IMR-90 (cell line): ENCODE results near the gene SH2D6. TPM values are rescaled to one million over a fixed set of nuclear protein-coding genes. Genes with fewer than 3 reads are reported as not detected.

Experiments
- ATAC-seq: fragments of 200-7000 bp; cut with Tn5 transposase; 2 replicates; pipeline ENCODE4 v1.9.1; 2020; ENCODE audit warnings: low read depth, mild to moderate bottlenecking, moderate library complexity
- BruUV-seq: library from RNA; stranded (reverse); fragments of 400-500 nt; replicated peaks from 2 replicates; lab custom pipeline; 2021; lab: Mats Ljungman, UMichigan
- CTCF ChIA-PET: fragments of 300-600 bp; formaldehyde crosslinking; extraction: SDS; loops from one replicate; lab custom pipeline; 2021; ENCODE audit warnings: antibody characterized with exemption; lab: Yijun Ruan, JAX
- POLR2A ChIA-PET: fragments of 300-600 bp; sonication (Branson Sonifier 250); formaldehyde crosslinking; loops from one replicate; lab custom pipeline; 2022; ENCODE audit warnings: antibody characterized with exemption; ENCODE audit not compliant: unreplicated experiment; lab: Charles Lee
- DNase-seq: peaks from one replicate; pipeline ENCODE4 v3.0.0; 2013
- H2AFZ ChIP-seq: replicated peaks from 2 replicates; pipeline ENCODE3; 2013; ENCODE audit warnings: low read length, mild to moderate bottlenecking; ENCODE audit not compliant: poor library complexity
- H2AK5ac ChIP-seq: 2 replicates; pipeline ENCODE4 v1.6.1; 2013; ENCODE audit warnings: low read depth, low read length, inconsistent platforms
- H2AK9ac ChIP-seq: replicated peaks from 2 replicates; pipeline ENCODE3; 2013; ENCODE audit warnings: mild to moderate bottlenecking, low read depth, low read length, moderate library complexity; ENCODE audit not compliant: poor library complexity
- H2BK120ac ChIP-seq: 2 replicates; pipeline ENCODE4 v1.6.1; 2013; ENCODE audit warnings: low read depth, low read length, inconsistent platforms
- H2BK15ac ChIP-seq: 3 replicates; pipeline ENCODE4 v1.6.1; 2013; ENCODE audit warnings: low read depth, low read length, inconsistent platforms
- H2BK20ac ChIP-seq: 2 replicates; pipeline ENCODE4 v1.6.1; 2013; ENCODE audit warnings: low read depth, mild to moderate bottlenecking, inconsistent platforms, low read length, moderate library complexity
- H2BK5ac ChIP-seq: 2 replicates; pipeline ENCODE4 v1.6.1; 2013; ENCODE audit warnings: mild to moderate bottlenecking, low read depth, low read length, inconsistent platforms; ENCODE audit not compliant: poor library complexity, severe bottlenecking
- H3K14ac ChIP-seq: replicated peaks from 2 replicates; pipeline ENCODE4 v1.6.1; 2013; ENCODE audit warnings: low read depth, low read length, inconsistent platforms
- H3K18ac ChIP-seq: 2 replicates; pipeline ENCODE4 v1.6.1; 2013; ENCODE audit warnings: low read depth, low read length, control low read depth
- H3K23ac ChIP-seq: 2 replicates; pipeline ENCODE4 v1.6.1; 2013; ENCODE audit warnings: low read depth, low read length, inconsistent platforms
- H3K27ac ChIP-seq: 2 replicates; pipeline ENCODE4 v1.5.1; 2013; ENCODE audit warnings: mild to moderate bottlenecking, control low read depth, low read length; ENCODE audit not compliant: insufficient read depth
- H3K27me3 ChIP-seq: 2 replicates; pipeline ENCODE4 v1.6.1; 2013; ENCODE audit warnings: low read length; ENCODE audit not compliant: control insufficient read depth, insufficient read depth
- H3K36me3 ChIP-seq: 2 replicates; pipeline ENCODE4 v1.6.1; 2013; ENCODE audit warnings: low read length, mixed read lengths; ENCODE audit not compliant: control insufficient read depth, insufficient read depth
- H3K4ac ChIP-seq: 2 replicates; pipeline ENCODE4 v1.6.1; 2013; ENCODE audit warnings: low read depth, low read length, inconsistent platforms
- H3K4me1 ChIP-seq: 2 replicates; pipeline ENCODE4 v1.6.1; 2013; ENCODE audit warnings: low read length, mixed read lengths; ENCODE audit not compliant: control insufficient read depth, insufficient read depth
- H3K4me2 ChIP-seq: 2 replicates; pipeline ENCODE4 v1.6.1; 2013; ENCODE audit warnings: low read depth, mild to moderate bottlenecking, control low read depth, low read length, moderate library complexity
- H3K4me3 ChIP-seq: 2 replicates; pipeline ENCODE4 v1.5.1; 2013; ENCODE audit warnings: low read depth, mild to moderate bottlenecking, control low read depth, low read length, moderate library complexity; ENCODE audit not compliant: insufficient read depth
- H3K56ac ChIP-seq: 2 replicates; pipeline ENCODE4 v1.6.1; 2013; ENCODE audit warnings: low read length, inconsistent platforms; ENCODE audit not compliant: insufficient read depth; ENCODE audit errors: extremely low read depth
- H3K79me1 ChIP-seq, 2 experiments: 2 replicates each; pipeline ENCODE4 v1.6.1; 2013; ENCODE audit warnings: low read length in 2 of 2, inconsistent platforms in 1 of 2, low read depth in 1 of 2
- H3K9ac ChIP-seq: 2 replicates; pipeline ENCODE4 v1.6.1; 2013; ENCODE audit warnings: low read depth, low read length, control low read depth
- H3K9me1 ChIP-seq: 2 replicates; pipeline ENCODE4 v1.6.1; 2013; ENCODE audit warnings: low read length, inconsistent platforms; ENCODE audit not compliant: insufficient read depth
- H3K9me3 ChIP-seq: 2 replicates; pipeline ENCODE4 v1.6.1; 2013; ENCODE audit warnings: low read length; ENCODE audit not compliant: control insufficient read depth, insufficient read depth
- H4K20me1 ChIP-seq: 2 replicates; pipeline ENCODE4 v1.6.1; 2013; ENCODE audit warnings: low read length, inconsistent platforms; ENCODE audit not compliant: insufficient read depth
- H4K5ac ChIP-seq: 2 replicates; pipeline ENCODE4 v1.6.1; 2013; ENCODE audit warnings: mild to moderate bottlenecking, low read depth, low read length, control low read depth
- H4K8ac ChIP-seq, 2 experiments: 2 replicates each; pipeline ENCODE4 v1.6.1; 2013; ENCODE audit warnings: low read depth in 2 of 2, low read length in 2 of 2, control low read depth in 1 of 2, inconsistent platforms in 1 of 2
- H4K91ac ChIP-seq: 2 replicates; pipeline ENCODE4 v1.6.1; 2013; ENCODE audit warnings: low read depth, low read length, inconsistent platforms; ENCODE audit not compliant: insufficient read depth
- BHLHE40 ChIP-seq: fragments of 150-350 bp; IDR thresholded peaks from 2 replicates; pipeline ENCODE4 v1.6.1; 2016; ENCODE audit warnings: mild to moderate bottlenecking, low read depth, low read length
- CEBPB ChIP-seq: IDR thresholded peaks from 2 replicates; pipeline ENCODE4 v1.6.1; 2012; ENCODE audit warnings: low read depth, low read length, improper control_type of control experiment
- CHD1 ChIP-seq: IDR thresholded peaks from 2 replicates; pipeline ENCODE4 v1.6.1; 2012; ENCODE audit warnings: low read depth, low read length, improper control_type of control experiment
- FOS ChIP-seq: fragments of 150-350 bp; IDR thresholded peaks from 2 replicates; pipeline ENCODE4 v1.6.1; 2016; ENCODE audit warnings: low read depth, low read length
- MAFK ChIP-seq: IDR thresholded peaks from 2 replicates; pipeline ENCODE4 v1.6.1; 2012; ENCODE audit warnings: low read depth, low read length, improper control_type of control experiment
- MAZ ChIP-seq: IDR thresholded peaks from 2 replicates; pipeline ENCODE4 v1.6.1; 2012; ENCODE audit warnings: low read depth, mild to moderate bottlenecking, low read length, improper control_type of control experiment, moderate library complexity, borderline replicate concordance
- MXI1 ChIP-seq: IDR thresholded peaks from 2 replicates; pipeline ENCODE4 v1.6.1; 2012; ENCODE audit warnings: low read depth, mild to moderate bottlenecking, low read length, moderate library complexity, borderline replicate concordance
- NFE2L2 ChIP-seq: fragments of 150-350 bp; IDR thresholded peaks from 2 replicates; pipeline ENCODE4 v1.6.1; 2016; ENCODE audit warnings: low read depth, mild to moderate bottlenecking, low read length
- POLR2A ChIP-seq: IDR thresholded peaks from 2 replicates; pipeline ENCODE4 v1.6.1; 2012; ENCODE audit warnings: mild to moderate bottlenecking, low read depth, low read length
- RAD21 ChIP-seq: IDR thresholded peaks from 2 replicates; pipeline ENCODE4 v1.6.1; 2012; ENCODE audit warnings: low read length, improper control_type of control experiment
- RCOR1 ChIP-seq: IDR thresholded peaks from 2 replicates; pipeline ENCODE4 v1.6.1; 2012; ENCODE audit warnings: mild to moderate bottlenecking, low read length, improper control_type of control experiment; ENCODE audit not compliant: insufficient replicate concordance
- RFX5 ChIP-seq: IDR thresholded peaks from 2 replicates; pipeline ENCODE4 v1.8.0; 2012; ENCODE audit warnings: low read depth, mild to moderate bottlenecking, low read length, moderate library complexity
- SMC3 ChIP-seq: fragments of 150-350 bp; IDR thresholded peaks from 2 replicates; pipeline ENCODE4 v1.6.1; 2016; ENCODE audit warnings: low read depth, mild to moderate bottlenecking, antibody characterized with exemption, low read length, moderate library complexity
- WGBS, 2 experiments: methylation state at CpG; one replicate each; pipeline versions ENCODE4 v1.1.5 to v1.1.7; 2013; ENCODE audit warnings: missing lambda C conversion rate in 2 of 2; ENCODE audit not compliant: insufficient read length in 1 of 2; ENCODE audit errors: extremely low coverage in 2 of 2; 5-methylcytosine and 5-hydroxymethylcytosine counted together
- dilution Hi-C: fragments of 300-500 bp; cut with HindIII; formaldehyde crosslinking; loops from one replicate; pipeline ENCODE4 v1.14.3; 2018; ENCODE audit warnings: low sequenced_read_pairs; ENCODE audit not compliant: unreplicated experiment
- in situ Hi-C: fragments of 300-500 bp; cut with MboI; formaldehyde crosslinking; loops from 3 replicates; pipeline ENCODE4 v1.14.3; 2019; ENCODE audit warnings: low sequenced_read_pairs, inconsistent platforms, mixed read lengths
- intact Hi-C: fragments of 100-400 bp; cut with micrococcal nuclease; formaldehyde crosslinking; loops from 2 replicates; pipeline ENCODE4 v1.10.0; 2022
- polyA plus RNA-seq, 3 experiments: library from polyadenylated mRNA; depleted of rRNA; stranded (reverse); fragments of >200 nt; gene quantifications; 2 replicates each; pipeline ENCODE4 v1.2.3, GENCODE V29; 2012; ENCODE audit warnings: low replicate concordance in 1 of 3
- total RNA-seq: library from RNA; depleted of rRNA; stranded (reverse); fragments of >200 nt; gene quantifications from 2 replicates; pipeline ENCODE4 v1.2.3, GENCODE V29; 2012
- TF ChIP-seq, protein P1 (sequence below): conservative IDR thresholded peaks from 2 replicates; pipeline ENCODE4 v1.5.1; 2012; ENCODE audit warnings: mild to moderate bottlenecking, low read depth, low read length, improper control_type of control experiment
- TF ChIP-seq, protein P2 (sequence below): fragments of 150-350 bp; IDR thresholded peaks from 2 replicates; pipeline ENCODE4 v1.6.1; 2017; ENCODE audit warnings: mild to moderate bottlenecking, antibody characterized with exemption, low read length, low read depth
- TF ChIP-seq, protein P3 (sequence below): fragments of 150-350 bp; IDR thresholded peaks from 2 replicates; pipeline ENCODE4 v1.6.1; 2016; ENCODE audit warnings: low read depth, mild to moderate bottlenecking, low read length, moderate library complexity, borderline replicate concordance

The SH2D6 gene
- total and polyA plus RNA-seq, 2 of the 4 experiments (the other 2 are of a cell fraction), result 0.32 to 0.36 TPM

DNA sequence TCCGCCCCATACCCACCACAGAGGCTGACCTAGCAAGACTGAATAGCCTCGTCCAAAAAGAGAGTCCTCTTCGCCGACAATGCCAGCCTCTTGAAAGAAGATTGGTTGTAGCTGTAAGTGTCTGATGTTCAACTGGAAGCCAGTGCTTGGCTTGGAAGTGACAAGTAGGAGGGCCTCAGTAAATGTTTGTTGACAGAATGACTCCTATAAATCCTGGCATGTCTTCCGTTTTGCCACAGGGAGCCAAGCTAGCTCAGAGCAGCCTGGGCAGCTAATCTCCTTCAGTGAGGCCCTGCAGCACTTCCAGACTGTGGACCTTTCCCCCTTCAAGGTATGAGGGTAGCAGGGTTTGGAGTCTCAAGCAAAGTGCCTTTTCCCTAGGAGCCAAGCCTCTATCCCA, 49.0 kb upstream of the SH2D6 start:
- H3K56ac ChIP-seq, result no peak overlapping the region
- no peaks in the 10 kb centered on the region for H3K79me1 ChIP-seq
- no peak overlapping the region for H2BK15ac ChIP-seq
- H3K4me2 ChIP-seq, result no peak overlapping the region
- H3K4ac ChIP-seq, result no peak overlapping the region
- H3K18ac ChIP-seq, result no peak overlapping the region
- H3K9ac ChIP-seq, result no peak overlapping the region
- H4K5ac ChIP-seq, result no peak overlapping the region
- no peaks in the 10 kb centered on the region for H4K20me1 ChIP-seq
- no peak overlapping the region for H2AK5ac ChIP-seq
- H2BK120ac ChIP-seq, result no peak overlapping the region
- POLR2A ChIA-PET, result interaction anchor here (0.6 kb wide), 1 partner anchor 629 kb away, joined by 12 read pairs; no protein-coding TSS in a partner anchor
- intact Hi-C loops (no loop called here), dilution Hi-C loops (no loop called here), in situ Hi-C loops (no loop called here)
- TF ChIP-seq MAZ (no peak), POLR2A (no peak), RCOR1 (no peak), CHD1 (no peak), NFE2L2 (no peak), FOS (no peak), MXI1 (no peak), BHLHE40 (no peak), MAFK (no peak), RAD21 (no peak), RFX5 (no peak), CEBPB (no peak), SMC3 (no peak)
- TF ChIP-seq, protein P1, sequence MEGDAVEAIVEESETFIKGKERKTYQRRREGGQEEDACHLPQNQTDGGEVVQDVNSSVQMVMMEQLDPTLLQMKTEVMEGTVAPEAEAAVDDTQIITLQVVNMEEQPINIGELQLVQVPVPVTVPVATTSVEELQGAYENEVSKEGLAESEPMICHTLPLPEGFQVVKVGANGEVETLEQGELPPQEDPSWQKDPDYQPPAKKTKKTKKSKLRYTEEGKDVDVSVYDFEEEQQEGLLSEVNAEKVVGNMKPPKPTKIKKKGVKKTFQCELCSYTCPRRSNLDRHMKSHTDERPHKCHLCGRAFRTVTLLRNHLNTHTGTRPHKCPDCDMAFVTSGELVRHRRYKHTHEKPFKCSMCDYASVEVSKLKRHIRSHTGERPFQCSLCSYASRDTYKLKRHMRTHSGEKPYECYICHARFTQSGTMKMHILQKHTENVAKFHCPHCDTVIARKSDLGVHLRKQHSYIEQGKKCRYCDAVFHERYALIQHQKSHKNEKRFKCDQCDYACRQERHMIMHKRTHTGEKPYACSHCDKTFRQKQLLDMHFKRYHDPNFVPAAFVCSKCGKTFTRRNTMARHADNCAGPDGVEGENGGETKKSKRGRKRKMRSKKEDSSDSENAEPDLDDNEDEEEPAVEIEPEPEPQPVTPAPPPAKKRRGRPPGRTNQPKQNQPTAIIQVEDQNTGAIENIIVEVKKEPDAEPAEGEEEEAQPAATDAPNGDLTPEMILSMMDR, result no peak
- TF ChIP-seq, protein P2, sequence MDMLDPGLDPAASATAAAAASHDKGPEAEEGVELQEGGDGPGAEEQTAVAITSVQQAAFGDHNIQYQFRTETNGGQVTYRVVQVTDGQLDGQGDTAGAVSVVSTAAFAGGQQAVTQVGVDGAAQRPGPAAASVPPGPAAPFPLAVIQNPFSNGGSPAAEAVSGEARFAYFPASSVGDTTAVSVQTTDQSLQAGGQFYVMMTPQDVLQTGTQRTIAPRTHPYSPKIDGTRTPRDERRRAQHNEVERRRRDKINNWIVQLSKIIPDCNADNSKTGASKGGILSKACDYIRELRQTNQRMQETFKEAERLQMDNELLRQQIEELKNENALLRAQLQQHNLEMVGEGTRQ, result no peak
- TF ChIP-seq, protein P3, sequence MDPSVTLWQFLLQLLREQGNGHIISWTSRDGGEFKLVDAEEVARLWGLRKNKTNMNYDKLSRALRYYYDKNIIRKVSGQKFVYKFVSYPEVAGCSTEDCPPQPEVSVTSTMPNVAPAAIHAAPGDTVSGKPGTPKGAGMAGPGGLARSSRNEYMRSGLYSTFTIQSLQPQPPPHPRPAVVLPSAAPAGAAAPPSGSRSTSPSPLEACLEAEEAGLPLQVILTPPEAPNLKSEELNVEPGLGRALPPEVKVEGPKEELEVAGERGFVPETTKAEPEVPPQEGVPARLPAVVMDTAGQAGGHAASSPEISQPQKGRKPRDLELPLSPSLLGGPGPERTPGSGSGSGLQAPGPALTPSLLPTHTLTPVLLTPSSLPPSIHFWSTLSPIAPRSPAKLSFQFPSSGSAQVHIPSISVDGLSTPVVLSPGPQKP, result no peak
- H3K36me3 ChIP-seq, result peaks cover 9% of the 10 kb centered on the region
- BruUV-seq, result no TSS peak
- peak overlapping the region; percentile 20 for H2AK9ac ChIP-seq
- no peak overlapping the region for H2BK20ac ChIP-seq
- no peak overlapping the region for H3K4me3 ChIP-seq
- WGBS, 2 experiments, result 20% methylated on average over 1 of the region's 5 CpGs; no CpG with 5 or more reads in 1 of the 2 experiments
- H2AFZ ChIP-seq, result no peak overlapping the region
- H3K27me3 ChIP-seq, result no peaks in the 10 kb centered on the region
- no peak overlapping the region for H3K23ac ChIP-seq
- DNase-seq (no peak), ATAC-seq (peak; percentile 72)
- H4K91ac ChIP-seq, result no peak overlapping the region
- H3K9me3 ChIP-seq, result no peaks in the 10 kb centered on the region
- H4K8ac ChIP-seq, result no peak overlapping the region
- no peak overlapping the region for H3K14ac ChIP-seq
- CTCF ChIA-PET, result no interaction called here
- peaks cover 3% of the 10 kb centered on the region; the same call in 1 of the 2 replicates for H3K4me1 ChIP-seq
- no peak overlapping the region for H3K27ac ChIP-seq
- H2BK5ac ChIP-seq, result no peak overlapping the region
- H3K9me1 ChIP-seq, result peaks cover 11% of the 10 kb centered on the region
